ENCODE data around the gene CHFR.

- no peak for TF ChIP-seq EZH2 (IDR thresholded peaks at IDR 0.05; ENCODE audit: low read depth, unreplicated experiment)
- TF ChIP-seq CTCF (conservative IDR thresholded peaks at IDR 0.05; ENCODE audit: low read depth in 2 of 2) = no peak
- no peak for TF ChIP-seq POLR2AphosphoS5 (IDR thresholded peaks at IDR 0.05; ENCODE audit: low read depth)
- TF ChIP-seq STAT1 (IDR thresholded peaks at IDR 0.05; ENCODE audit: unreplicated experiment) = no peak
- no peak for TF ChIP-seq NANOG (IDR thresholded peaks at IDR 0.05; ENCODE audit: borderline replicate concordance)
- no peak for TF ChIP-seq CREB1 (CRISPR knock-in tag; IDR thresholded peaks at IDR 0.05; ENCODE audit: low read depth)
- no peak for TF ChIP-seq REST (IDR thresholded peaks at IDR 0.05; ENCODE audit: unreplicated experiment)
- TF ChIP-seq EZH2phosphoT487 (IDR thresholded peaks at IDR 0.05; ENCODE audit: unreplicated experiment) = no peak
- no peak for TF ChIP-seq ZNF331 (CRISPR knock-in tag; IDR thresholded peaks at IDR 0.05; ENCODE audit: low read depth)
- TF ChIP-seq JUNB (IDR thresholded peaks at IDR 0.05; ENCODE audit: unreplicated experiment) = no peak
- no peak for TF ChIP-seq ETS1 (IDR thresholded peaks at IDR 0.05)
- TF ChIP-seq ZNF114 (CRISPR knock-in tag; IDR thresholded peaks at IDR 0.05) = no peak
- no peak for TF ChIP-seq ZNF462 (CRISPR knock-in tag; IDR thresholded peaks at IDR 0.05)
These were observed 15.1 kb downstream of the CHFR start for GRCh38 chr12:132872073-132872855.

All from GM23338 (cell line).